HCT116 (cell line): ENCODE results near the gene TMEM185B. TPM values are rescaled to one million over a fixed set of nuclear protein-coding genes. Genes with fewer than 3 reads are reported as not detected.

ENCODE experiments used
- ATAC-seq: fragments of 200-7000 bp; cut with Tn5 transposase; 2 replicates; pipeline ENCODE4 v1.9.1; 2020; ENCODE audit warnings: mild to moderate bottlenecking, moderate library complexity
- BruUV-seq: library from RNA; stranded (reverse); fragments of 400-500 nt; replicated peaks from 2 replicates; lab custom pipeline; 2021; lab: Mats Ljungman, UMichigan
- CTCF ChIA-PET: fragments of 300-600 bp; sonication (Branson Sonifier 250); formaldehyde crosslinking; loops from one replicate; lab custom pipeline; 2021; ENCODE audit warnings: antibody characterized with exemption; lab: Charles Lee
- POLR2A ChIA-PET: fragments of 300-600, 350-600 bp; sonication (Branson Sonifier 250); formaldehyde crosslinking; loops from one replicate; lab custom pipeline; 2021; ENCODE audit warnings: antibody characterized with exemption; lab: Charles Lee
- RAD21 ChIA-PET, 2 experiments: fragments of 300-600 bp; sonication (Branson Sonifier 250); formaldehyde crosslinking; loops; one replicate each; lab custom pipeline; 2023; ENCODE audit warnings: low total read pairs in 2 of 2; ENCODE audit not compliant: uncharacterized antibody in 2 of 2, unreplicated experiment in 2 of 2, low non-redundant PET in 1 of 2; lab: Charles Lee
- DNase-seq: peaks from one replicate; pipeline ENCODE4 v3.0.0-alpha.2; 2010; ENCODE audit warnings: low read depth, low spot score
- H2AFZ ChIP-seq: fragments of 200-600 bp; shearing (Covaris generic), sonication (generic); 2 replicates; pipeline ENCODE4 v1.6.1; 2017; ENCODE audit warnings: low read depth, mixed run types, mixed read lengths, antibody characterized with exemption, low read length; ENCODE audit not compliant: poor library complexity, severe bottlenecking
- H3K27ac ChIP-seq: 2 replicates; pipeline ENCODE4 v1.5.1; 2012; ENCODE audit warnings: low read depth, low read length
- H3K27me3 ChIP-seq: fragments of 200-600 bp; sonication (generic); 2 replicates; pipeline ENCODE4 v1.6.1; 2016; ENCODE audit warnings: mixed run types, low read length, mixed read lengths; ENCODE audit not compliant: insufficient read depth
- H3K36me3 ChIP-seq, 2 experiments: fragments of 200-500 bp in 1 of 2; fragments of 200-600 bp in 1 of 2; sonication (Bioruptor generic) in 1 of 2; sonication (generic) in 1 of 2; 2 replicates each; pipeline versions ENCODE4 v1.5.1 to v1.6.1; 2014 to 2016; ENCODE audit warnings: low read length in 2 of 2, inconsistent platforms in 1 of 2, mixed read lengths in 1 of 2, mixed run types in 1 of 2; ENCODE audit not compliant: insufficient read depth in 2 of 2, control insufficient read depth in 1 of 2
- H3K4me1 ChIP-seq, 2 experiments: fragments of 200-600 bp in 1 of 2; sonication (generic) in 1 of 2; 2 replicates each; pipeline versions ENCODE4 v1.5.1 to v1.6.1; 2012 to 2017; ENCODE audit warnings: low read length in 2 of 2, inconsistent platforms in 1 of 2, mild to moderate bottlenecking in 1 of 2, mixed read lengths in 1 of 2, mixed run types in 1 of 2, moderate library complexity in 1 of 2; ENCODE audit not compliant: insufficient read depth in 2 of 2, control insufficient read depth in 1 of 2
- H3K4me2 ChIP-seq: fragments of 200-600 bp; sonication (generic); 2 replicates; pipeline ENCODE4 v1.6.1; 2017; ENCODE audit warnings: mixed run types, low read length, mixed read lengths
- H3K4me3 ChIP-seq, 2 experiments: fragments of 200-600 bp in 1 of 2; sonication (generic) in 1 of 2; replicated peaks in 1 of 2; 2 replicates each; pipeline ENCODE4 v1.5.1; 2011 to 2016; ENCODE audit warnings: low read length in 2 of 2, control low read depth in 1 of 2, low read depth in 1 of 2, mild to moderate bottlenecking in 1 of 2, mixed read lengths in 1 of 2, mixed run types in 1 of 2
- H3K79me2 ChIP-seq: fragments of 200-600 bp; sonication (generic); 2 replicates; pipeline ENCODE4 v1.6.1; 2017; ENCODE audit warnings: mild to moderate bottlenecking, mixed run types, low read length, moderate library complexity, mixed read lengths; ENCODE audit not compliant: insufficient read depth
- H3K9ac ChIP-seq: fragments of 200-600 bp; sonication (generic); 2 replicates; pipeline ENCODE4 v1.6.1; 2016; ENCODE audit warnings: low read length, mixed read lengths
- H3K9me2 ChIP-seq: fragments of 200-600 bp; sonication (generic), shearing (Covaris generic); 2 replicates; pipeline ENCODE4 v1.6.1; 2017; ENCODE audit warnings: mixed run types, mild to moderate bottlenecking, moderate library complexity; ENCODE audit not compliant: insufficient read depth
- H3K9me3 ChIP-seq, 2 experiments: fragments of 200-500 bp in 1 of 2; fragments of 200-600 bp in 1 of 2; sonication (Bioruptor generic) in 1 of 2; sonication (generic) in 1 of 2; 2 replicates each; pipeline ENCODE4 v1.6.1; 2014 to 2017; ENCODE audit warnings: low read length in 2 of 2, mixed read lengths in 2 of 2, inconsistent platforms in 1 of 2, low read depth in 1 of 2, mild to moderate bottlenecking in 1 of 2, mixed run types in 1 of 2, moderate library complexity in 1 of 2; ENCODE audit not compliant: control insufficient read depth in 1 of 2, insufficient read depth in 1 of 2
- H4K20me1 ChIP-seq: fragments of 200-600 bp; sonication (generic), shearing (Covaris generic); 2 replicates; pipeline ENCODE4 v1.6.1; 2017; ENCODE audit warnings: mixed run types, mild to moderate bottlenecking, moderate library complexity; ENCODE audit not compliant: insufficient read depth
- CEBPB ChIP-seq: IDR thresholded peaks from 2 replicates; pipeline ENCODE4 v1.6.1; 2012; ENCODE audit warnings: low read depth
- CTCF ChIP-seq, 3 experiments: fragments of 200-600 bp in 1 of 3; sonication (generic) in 1 of 3; IDR thresholded peaks in 2 of 3; conservative IDR thresholded peaks in 1 of 3; 2 replicates each; pipeline ENCODE4 v1.5.1; 2012 to 2017; ENCODE audit warnings: low read depth in 2 of 3, low read length in 2 of 3, antibody characterized with exemption in 1 of 3, borderline replicate concordance in 1 of 3, control low read depth in 1 of 3, mild to moderate bottlenecking in 1 of 3, mixed read lengths in 1 of 3, mixed run types in 1 of 3, moderate library complexity in 1 of 3; ENCODE audit not compliant: insufficient read depth in 1 of 3
- EGR1 ChIP-seq: IDR thresholded peaks from 2 replicates; pipeline ENCODE4 v1.6.1; 2012; ENCODE audit warnings: low read depth
- EZH2phosphoT487 ChIP-seq: fragments of 200-600 bp; IDR thresholded peaks from 2 replicates; pipeline ENCODE4 v1.6.1; 2018; ENCODE audit warnings: antibody characterized with exemption, borderline replicate concordance
- FOSL1 ChIP-seq: IDR thresholded peaks from 2 replicates; pipeline ENCODE4 v1.6.1; 2012; ENCODE audit warnings: low read depth
- JUND ChIP-seq: IDR thresholded peaks from 2 replicates; pipeline ENCODE4 v1.6.1; 2012
- POLR2A ChIP-seq: IDR thresholded peaks from 2 replicates; pipeline ENCODE4 v1.7.0; 2011; ENCODE audit warnings: borderline replicate concordance; ENCODE audit not compliant: insufficient read depth, insufficient read length; ENCODE audit errors: extremely low read depth
- SP1 ChIP-seq: IDR thresholded peaks from 2 replicates; pipeline ENCODE4 v1.6.1; 2012; ENCODE audit warnings: low read depth
- TCF7L2 ChIP-seq: IDR thresholded peaks from 2 replicates; pipeline ENCODE4 v1.7.0; 2011; ENCODE audit warnings: borderline replicate concordance, inconsistent platforms; ENCODE audit not compliant: insufficient read depth, insufficient read length; ENCODE audit errors: extremely low read depth
- YY1 ChIP-seq: IDR thresholded peaks from 2 replicates; pipeline ENCODE4 v1.6.1; 2011; ENCODE audit warnings: low read length, low read depth, moderate library complexity, mild to moderate bottlenecking; ENCODE audit not compliant: insufficient replicate concordance; ENCODE audit errors: extremely low read depth
- ZBTB33 ChIP-seq: IDR thresholded peaks from 2 replicates; pipeline ENCODE4 v1.6.1; 2011; ENCODE audit warnings: mild to moderate bottlenecking, low read length, moderate library complexity; ENCODE audit not compliant: insufficient replicate concordance; ENCODE audit errors: extremely low read depth
- intact Hi-C: fragments of 100-400 bp; cut with micrococcal nuclease; formaldehyde crosslinking; loops from 2 replicates; pipeline ENCODE4 v1.10.0; 2022
- total RNA-seq: library from RNA; stranded (reverse); gene quantifications from one replicate; pipeline ENCODE4 v1.2.1, GENCODE V29; 2021; ENCODE audit not compliant: unreplicated experiment

Gene TMEM185B
- total RNA-seq, 1 experiment from 2014 or later, result 27.1 TPM

- Histone ChIP-seq H3K9me2 (no peaks in the 10 kb centered on the region), H3K79me2 (peaks cover 25% of the 10 kb centered on the region), H3K27ac (no peak overlapping the region), H3K9ac (no peak overlapping the region), H3K4me3 (no peak overlapping the region), H3K4me2 (no peak overlapping the region), H3K9me3 (no peaks in the 10 kb centered on the region), H4K20me1 (no peaks in the 10 kb centered on the region), H3K36me3 (peaks cover 0 to 7% of the 10 kb centered on the region in 2 experiments; a peak in 1 of 4 replicates), H3K27me3 (no peaks in the 10 kb centered on the region), H2AFZ (no peak overlapping the region), H3K4me1 (peaks cover 6 to 30% of the 10 kb centered on the region in 2 experiments; a peak in 3 of 4 replicates)
- ChIA-PET RAD21 (no interaction called here), POLR2A (no interaction called here), CTCF (no interaction called here)
- ATAC-seq (no peak), DNase-seq (no peak)
- BruUV-seq, result no TSS peak
- intact Hi-C loops, result no loop called here
- TF ChIP-seq POLR2A (no peak), TCF7L2 (no peak), YY1 (no peak), CTCF (IDR thresholded peaks at IDR 0.05 in 2 of 3, conservative IDR thresholded peaks at IDR 0.05 in 1 of 3; ENCODE audit: borderline replicate concordance in 1 of 3, insufficient read depth in 1 of 3, low read depth in 2 of 3, low read length in 2 of 3) (no peak), EGR1 (no peak), EZH2phosphoT487 (no peak), SP1 (no peak), ZBTB33 (no peak), CEBPB (no peak), JUND (no peak), FOSL1 (no peak)
Observed at GRCh38 chr2:120220756-120221155, 2.4 kb downstream of the TMEM185B start.
